CD4-positive, alpha-beta T cell treated with Interleukin-15 for 4 hours (primary cell): Measurements from ENCODE around the gene EZH2.
A peak's percentile ranks its signal among the peaks of the same experiment; 100 is the strongest.

ENCODE experiments used
- DNase-seq: peaks from one replicate; pipeline ENCODE4 v3.0.0-alpha.2; 2020; ENCODE audit warnings: low spot score

The EZH2 gene

DNA sequence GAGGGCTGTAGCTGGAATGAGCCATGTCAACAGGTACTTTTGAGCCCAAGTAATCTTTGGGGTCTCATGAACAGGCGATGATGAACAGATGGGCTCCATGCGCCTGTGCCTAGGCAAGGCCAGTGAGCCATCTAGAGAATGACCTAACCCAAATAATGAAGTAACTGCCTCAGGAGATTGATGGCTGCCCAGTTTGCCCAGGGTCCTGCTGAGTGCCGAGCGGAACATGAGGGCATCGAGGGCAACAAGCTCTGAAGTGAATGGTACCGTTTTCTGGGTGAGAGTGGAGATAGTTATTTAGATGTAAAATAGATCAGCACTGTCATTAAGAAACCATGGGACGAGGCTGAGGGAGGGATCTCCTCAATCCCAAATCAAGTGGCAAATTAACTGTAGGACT lies 77.9 kb downstream of the EZH2 start:
- DNase-seq = no peak

DNA sequence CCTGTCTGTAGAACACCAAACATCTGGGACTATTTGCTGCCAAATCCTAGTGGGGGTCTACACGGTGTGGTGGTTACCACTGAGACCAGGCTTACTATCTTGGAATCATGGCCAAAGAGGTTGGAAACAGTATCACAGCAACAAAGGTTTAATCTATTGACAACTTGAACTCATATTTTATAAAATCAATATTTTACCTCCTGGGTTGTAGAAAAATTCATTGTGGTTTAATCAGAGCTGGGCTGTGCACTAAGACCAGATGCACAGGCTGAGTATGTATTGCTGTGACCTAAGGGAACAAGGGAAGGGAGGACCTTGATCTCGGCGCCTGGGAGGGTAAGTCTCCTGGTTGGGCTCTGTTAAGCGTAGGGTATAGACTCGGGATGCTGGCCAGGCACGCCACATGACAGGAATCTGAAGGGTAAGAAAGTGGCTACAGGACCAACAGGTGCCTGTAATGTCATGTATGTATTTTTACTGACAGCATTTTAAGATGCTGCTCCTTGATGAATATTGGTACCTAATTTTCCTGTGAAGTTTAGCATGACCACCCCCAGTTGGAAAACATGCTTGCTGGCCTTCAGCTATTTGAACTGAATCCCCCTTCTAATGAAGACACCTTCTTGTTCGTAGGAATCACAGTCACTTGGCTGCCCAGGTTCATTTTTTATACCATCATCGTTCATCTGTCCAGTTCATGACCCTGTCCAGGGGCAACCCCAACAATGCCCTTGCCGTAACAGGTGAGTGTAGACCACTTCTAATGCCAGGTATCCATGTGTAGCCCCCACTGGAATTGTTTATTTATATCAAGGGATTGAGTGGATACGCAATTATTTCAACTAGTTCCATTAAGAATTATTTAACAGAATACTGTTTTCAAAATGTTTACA lies 79.5 kb downstream of the EZH2 start:
- no peak for DNase-seq

DNA sequence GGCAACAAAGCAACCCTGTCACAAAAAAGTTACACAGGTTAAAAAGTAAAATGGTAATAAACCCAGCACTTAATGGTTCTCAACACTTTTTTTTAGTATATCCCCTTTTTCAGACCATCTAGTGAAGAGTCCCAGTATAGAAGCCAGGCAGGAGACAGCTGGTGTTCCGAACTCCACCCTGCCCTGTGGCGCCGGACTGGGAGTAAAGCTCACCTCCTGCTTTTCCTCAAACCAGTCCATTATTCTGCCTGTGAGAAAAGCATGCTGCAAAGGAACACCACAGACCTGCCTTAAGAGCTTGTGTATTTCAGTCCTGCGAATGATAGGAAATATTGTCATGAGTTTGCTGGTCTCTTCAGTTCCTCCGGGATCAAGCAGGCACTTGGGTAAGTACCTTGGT lies 81.0 kb downstream of the EZH2 start:
- DNase-seq = no peak

DNA sequence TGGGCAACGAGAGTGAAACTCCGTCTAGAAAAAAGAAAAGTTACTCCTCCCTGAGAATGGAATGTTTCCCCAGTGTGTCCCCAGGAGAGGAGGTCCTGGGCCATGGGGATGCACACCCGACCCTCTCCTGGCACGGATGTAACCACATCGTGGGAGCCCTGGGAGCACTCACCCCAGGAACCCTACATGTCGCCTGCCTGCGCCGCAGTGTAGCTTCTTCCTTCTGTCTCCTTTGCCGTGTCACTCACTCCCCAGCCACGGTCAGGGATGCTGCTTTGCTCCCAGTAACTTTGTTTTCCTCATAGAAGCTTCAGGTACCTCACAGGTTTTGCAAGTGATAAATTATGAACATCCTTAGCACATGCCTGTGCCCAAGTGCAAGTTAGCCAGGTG lies 82.0 kb downstream of the EZH2 start:
- no peak for DNase-seq

DNA sequence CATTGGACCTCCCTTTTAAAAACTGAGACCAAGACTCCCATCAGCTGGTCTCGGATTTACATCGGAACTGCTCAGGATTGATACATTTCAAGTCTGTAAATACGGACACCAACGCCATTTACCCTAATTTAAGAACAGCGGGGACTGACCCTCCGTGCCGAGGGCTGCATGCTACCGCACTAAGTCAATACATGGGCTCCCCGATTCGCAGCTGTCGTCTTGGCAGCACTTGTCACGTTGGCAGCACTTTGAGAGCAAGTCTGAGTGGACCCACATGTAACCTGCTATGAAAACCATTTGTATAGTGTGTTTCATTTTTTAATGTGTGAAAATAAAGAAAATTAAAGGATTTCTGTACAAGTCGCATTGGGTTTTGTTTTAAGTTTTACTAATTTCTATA lies 83.4 kb downstream of the EZH2 start:
- no peak for DNase-seq

DNA sequence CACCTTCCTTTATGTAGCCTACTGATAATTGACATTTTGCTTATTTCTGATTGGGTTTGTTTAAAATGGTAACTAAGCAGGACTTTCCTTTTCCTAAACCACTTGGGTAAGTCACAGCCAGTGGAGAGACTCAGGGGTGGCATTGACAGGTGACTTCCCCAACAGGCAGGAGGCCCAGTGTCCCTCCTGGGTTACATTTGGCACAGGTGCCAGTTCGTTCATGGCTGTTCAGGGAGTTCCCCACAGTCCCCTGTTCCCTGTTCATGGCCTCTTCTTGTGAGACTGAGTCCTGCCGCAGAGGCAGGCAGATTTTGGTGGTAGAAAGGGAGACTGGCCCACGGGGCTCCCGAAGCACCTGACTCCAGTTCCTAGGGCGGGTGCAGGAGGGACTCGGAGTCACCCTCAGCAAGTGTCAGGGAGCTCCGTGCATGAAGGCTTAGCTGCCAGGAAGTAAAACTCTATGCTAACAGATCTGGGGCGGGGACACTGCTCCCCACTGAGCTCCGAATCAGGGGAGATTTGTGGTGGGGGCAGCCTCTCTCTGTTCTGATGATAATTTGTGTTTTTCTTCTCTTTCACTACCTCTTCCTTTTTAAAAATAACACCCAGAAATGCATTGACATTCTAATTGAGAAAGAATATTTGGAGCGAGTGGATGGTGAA lies 84.1 kb downstream of the EZH2 start:
- DNase-seq = no peak

DNA sequence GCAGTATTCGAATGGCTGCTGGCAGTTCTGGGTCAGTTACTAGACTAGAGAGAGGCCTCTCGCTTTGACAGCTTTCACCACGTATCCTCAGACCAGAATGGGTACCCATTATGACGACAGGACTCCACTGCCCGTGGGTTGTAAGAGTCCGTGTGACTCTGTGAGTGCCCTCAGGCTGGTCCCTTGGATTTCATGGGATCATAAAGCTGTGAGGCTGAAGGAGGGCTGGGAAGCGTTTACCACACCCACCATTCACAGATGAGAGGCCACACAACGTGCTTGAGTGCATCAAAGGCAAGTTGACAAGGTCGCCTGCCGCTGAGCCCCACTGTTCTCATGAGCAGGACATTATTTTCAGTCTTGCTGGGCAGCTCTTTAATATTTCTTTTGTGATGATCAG lies 87.2 kb downstream of the EZH2 start:
- no peak for DNase-seq

DNA sequence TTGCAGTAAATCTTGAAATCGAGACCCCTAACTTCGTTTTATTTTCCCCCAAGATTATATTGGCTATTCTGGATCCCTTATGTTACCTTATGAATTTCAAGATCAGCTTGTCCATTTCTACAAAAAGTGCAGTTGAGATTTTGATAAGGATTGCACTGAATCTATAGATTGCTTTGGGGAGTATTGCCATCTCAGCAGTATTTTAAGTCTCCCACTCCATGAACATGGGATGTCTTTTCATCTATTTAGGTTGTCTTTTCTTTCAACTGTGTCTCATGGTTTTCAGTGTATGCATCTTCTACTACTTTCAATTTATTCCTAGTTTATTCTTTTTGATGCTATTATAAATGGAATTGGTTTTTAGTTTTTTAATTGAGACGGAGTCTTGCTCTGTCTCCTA lies 89.6 kb downstream of the EZH2 start:
- DNase-seq = no peak

DNA sequence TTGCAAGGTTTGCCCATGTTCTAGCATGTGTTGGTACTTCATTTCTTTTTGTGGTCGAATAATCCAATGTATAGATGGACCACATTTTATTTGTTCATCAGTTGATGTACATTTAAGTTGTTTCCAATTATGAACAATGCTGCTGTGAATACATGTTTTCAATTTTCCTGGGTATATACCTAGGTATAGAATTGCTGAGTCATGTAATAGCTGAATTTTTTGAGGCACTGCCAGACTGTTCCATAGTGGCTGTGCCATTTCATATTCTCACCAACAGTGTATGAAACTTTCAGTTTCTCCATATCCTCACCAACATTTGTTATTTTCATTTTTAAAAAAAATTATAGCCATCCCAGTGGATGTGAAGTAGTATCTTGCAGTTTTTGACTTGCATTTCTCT lies 90.5 kb downstream of the EZH2 start:
- DNase-seq = no peak

DNA sequence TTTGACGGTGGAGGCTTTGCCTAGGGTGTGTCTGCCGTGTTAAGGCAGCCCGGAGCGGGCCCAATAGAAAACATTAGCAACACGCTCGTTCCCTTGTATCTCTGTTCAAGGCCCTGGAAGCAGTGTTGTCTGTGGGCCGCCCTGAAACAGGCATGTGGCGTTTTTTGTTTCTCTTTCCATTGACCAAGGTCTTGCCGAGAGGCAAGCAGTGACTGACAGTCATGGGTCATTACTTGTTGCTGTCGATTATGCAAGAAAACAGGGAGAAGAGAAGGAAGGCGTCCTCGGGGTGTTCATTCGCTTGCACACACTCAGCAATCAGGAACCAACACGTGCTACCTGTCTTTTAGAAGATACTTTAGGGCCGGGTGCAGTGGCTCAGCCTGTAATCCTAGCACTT lies 92.5 kb downstream of the EZH2 start:
- no peak for DNase-seq

DNA sequence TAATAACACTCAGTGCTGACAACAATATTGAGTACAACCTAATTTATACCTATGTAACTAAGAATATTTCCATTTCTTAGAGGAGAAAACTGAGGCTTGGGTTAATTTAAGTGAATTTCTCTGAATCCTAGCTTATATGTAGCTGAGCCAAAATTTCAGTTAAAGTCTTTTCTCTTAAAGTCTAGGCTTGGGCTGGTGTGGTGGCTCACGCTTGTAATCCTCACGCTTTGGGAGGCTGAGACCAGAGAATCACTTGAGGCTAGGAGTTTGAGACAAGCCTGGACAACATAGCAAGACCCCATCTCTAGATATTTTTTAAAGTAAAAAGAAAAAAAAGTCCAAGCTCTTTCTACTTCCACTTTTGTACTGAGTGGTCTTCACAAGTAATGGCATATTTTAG lies 93.2 kb downstream of the EZH2 start:
- no peak for DNase-seq

DNA sequence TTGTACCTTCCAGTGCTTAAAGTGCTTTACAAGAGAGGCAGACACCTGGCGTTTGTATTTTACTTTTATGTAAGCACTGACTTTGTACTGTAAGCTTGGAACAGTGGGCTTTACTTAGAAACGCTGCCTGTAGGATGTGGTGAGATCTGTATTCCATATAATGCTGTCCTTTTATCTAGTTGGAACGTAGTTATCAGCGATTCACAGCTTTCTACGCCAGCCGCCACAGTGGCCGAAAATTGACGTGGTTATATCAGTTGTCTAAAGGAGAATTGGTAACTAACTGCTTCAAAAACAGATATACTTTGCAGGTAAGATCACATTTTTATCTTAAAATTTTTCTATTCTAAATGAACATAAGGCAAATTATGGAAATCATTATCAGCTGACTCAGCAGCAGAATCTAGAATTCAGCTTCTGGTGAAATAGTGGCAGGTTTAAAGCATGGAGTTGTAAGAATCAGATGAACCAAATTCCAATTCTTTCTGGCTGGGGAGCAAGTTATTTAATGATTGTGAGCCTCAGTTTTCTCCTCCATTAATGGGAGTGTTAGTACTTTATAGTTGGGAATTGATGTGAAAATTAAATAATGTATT lies 93.9 kb downstream of the EZH2 start:
- DNase-seq = no peak

DNA sequence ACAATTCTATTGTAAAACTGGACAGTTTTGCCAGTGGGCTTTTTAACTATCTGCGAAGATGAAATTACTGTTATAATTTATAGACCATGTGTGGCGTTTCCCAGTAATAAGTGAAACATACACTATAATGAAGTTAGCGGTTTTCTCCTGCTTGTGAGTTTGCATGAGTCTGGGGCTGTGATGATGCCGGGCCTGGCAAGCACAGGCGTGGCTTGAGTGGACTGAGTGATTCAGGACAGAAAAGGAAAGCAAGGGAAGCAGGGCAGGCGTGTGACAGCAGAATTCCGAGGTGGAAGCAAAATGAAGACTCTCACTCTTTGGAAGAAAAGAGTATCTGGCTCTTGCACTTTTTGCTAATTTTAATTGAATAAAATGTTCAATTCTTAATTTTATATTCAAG lies 94.9 kb downstream of the EZH2 start:
- no peak for DNase-seq

DNA sequence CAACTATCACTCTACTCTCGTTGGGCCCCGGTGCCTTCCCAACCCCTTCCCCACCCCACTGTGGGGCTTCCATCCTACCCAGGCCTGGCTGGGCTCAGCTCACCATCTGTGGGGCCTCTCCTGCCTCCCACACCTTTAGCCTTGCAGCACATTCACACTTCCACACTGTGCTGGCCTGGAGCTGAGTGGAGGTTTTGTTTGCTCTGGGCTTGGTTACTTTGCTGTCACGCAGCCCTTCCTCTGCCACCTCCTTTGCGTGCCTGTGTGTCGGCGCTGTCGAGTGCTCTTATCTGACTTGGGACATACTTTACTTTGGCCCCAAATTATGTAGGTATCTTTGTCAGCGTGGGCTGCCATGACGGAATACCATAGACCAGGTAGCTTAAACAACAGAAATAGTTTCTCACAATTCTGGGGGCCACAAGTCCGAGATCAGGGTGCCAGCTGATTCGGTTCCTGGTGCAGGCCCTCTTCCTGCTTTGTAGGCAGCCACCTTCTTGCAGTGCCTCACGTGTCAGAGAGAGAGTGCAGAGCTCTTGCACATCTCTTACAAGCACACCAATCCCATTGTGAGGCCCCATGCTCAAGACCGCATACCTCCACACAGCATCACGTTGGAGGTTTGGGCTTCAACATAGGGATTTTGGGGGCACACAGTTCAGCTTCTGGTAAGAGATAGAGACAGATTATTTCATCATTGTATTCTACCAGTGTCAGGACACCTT lies 96.4 kb downstream of the EZH2 start:
- no peak for DNase-seq

DNA sequence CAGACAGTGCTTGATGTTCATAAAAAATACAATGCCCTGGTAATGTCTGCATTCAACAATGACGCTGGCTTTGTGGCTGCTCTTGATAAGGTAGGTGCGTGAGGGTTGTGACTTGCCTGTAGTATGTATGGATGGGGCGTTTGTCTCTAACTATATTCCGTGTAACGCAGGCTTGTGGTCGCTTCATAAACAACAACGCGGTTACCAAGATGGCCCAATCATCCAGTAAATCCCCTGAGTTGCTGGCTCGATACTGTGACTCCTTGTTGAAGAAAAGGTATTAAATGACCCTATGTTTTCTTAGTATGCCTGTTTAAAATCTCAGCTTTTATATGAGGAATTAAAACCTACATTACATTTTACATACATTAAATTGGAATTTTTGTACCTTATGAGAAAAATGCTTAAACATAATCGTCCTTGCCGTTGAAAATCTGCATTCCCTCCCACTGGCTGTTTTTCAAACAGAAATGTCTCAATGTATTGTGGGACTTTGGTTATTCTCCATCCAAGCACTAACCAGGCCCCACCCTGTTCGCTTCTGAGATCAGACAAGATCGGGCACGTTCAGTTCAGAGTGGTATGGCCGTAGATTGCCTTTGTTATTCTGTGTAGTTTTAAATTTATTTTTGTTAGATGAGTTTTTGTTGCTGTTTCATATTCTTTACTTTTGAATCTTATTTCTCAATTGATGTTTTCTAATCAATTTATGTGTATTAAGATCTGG lies 100.1 kb downstream of the EZH2 start:
- no peak for DNase-seq

DNA sequence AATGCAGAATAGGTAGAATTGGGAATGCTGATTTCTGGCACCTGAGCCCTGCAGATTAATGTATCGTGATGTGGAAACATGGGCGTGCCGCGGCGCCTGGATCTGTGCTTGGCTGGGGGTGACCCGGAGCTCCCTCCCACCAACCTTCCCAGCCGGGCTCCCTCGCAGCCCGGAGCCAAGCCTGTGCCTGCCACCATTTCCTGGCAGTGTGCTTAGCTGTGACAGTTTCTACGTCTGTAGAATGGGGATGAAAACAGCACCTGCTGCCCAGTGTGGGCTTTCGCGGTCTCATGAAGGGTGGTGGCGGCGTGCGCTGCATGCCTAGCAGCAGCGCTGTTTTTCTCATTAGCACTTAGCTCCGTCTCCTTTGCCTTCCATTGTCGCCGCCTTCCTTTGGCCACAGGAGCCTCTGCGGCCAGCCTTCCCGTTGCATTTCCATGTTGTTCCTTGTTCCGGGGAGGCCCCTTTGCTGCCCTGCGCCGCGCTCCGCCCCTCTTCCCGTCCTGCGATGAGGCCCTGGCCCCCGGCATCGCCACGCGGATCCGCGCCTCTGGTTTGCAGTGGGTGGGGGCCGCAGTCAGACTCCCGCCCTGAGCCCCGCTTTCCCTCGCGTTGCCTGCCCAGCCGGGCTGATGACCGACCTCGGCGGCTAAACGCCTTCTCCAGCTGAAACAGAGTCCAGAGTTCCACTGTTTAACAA lies 101.2 kb downstream of the EZH2 start:
- DNase-seq = no peak

DNA sequence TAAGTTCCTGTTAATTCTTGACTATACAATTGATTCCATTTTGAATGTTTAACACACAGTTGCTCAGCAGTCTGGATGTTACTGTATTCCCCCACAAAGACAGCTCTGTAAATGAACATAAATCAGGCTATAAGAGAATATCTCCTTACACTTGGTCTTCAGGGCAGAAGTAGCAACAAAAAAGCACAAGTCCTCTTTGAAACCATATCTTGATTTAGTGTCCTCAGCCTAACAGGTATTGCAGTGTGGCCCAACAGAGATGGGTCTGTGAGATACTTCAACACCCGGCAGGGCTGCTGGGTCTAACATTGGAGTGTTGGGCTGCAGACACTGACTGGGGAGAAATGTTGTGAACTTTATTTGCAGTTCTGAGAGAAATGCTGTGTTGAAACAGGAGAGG lies 109.6 kb downstream of the EZH2 start:
- no peak for DNase-seq

DNA sequence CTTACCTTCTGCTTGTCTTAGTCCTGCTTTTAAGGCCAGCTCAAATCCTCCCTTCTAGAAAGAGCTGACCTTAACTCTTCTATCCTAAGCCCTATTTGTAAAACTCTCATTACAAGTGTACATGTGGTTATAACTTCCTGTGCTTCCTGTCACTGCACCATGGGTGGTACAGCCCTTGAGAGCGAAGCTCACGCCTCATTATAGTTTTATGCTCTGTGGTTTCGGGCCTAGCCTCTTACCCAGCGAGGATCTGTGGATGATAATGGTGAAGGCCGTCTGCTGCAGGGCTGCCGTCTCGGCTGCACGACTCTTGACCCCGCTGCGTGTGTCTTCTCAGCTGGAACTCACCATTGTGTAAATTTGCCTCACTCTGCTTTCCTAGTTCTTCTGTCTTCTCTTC lies 110.8 kb downstream of the EZH2 start:
- DNase-seq = peak; percentile 53

DNA sequence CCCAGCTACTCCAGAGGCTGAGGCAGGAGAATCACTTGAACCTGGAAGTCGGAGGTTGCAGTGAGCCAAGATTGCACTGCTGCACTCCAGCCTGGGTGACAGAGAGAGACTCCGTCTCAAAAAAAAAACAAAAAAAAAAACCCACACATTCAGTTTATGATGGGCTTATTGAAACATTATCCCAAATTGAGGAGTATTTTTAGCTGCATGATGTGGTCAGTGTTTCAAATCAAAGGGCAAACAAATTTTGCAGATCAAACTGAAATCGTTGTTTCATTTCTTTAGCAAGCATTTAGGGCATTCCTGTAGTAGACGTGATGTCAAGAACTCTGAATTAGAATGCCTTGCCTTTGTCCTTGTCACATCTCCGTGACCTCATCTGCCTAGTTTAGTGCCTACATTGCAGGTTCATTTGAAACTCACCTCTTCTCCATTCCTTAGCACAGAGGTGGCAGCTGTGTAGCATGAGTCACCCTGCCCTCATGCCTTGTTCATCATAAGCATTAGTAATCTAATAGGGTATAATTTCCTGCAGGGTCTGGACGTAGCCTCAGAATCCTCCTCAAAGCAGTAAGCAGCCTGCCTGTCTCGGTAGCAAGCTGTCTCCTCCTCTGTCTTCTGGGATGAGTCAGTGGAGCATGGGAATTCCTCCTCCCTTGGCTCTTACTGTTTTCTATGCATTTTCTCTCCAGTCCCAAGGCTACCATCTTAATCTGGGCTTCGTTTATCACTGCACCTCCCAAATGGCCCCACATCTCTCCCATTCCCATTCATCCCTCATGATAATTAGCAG lies 111.6 kb downstream of the EZH2 start:
- peak; percentile 53 for DNase-seq

DNA sequence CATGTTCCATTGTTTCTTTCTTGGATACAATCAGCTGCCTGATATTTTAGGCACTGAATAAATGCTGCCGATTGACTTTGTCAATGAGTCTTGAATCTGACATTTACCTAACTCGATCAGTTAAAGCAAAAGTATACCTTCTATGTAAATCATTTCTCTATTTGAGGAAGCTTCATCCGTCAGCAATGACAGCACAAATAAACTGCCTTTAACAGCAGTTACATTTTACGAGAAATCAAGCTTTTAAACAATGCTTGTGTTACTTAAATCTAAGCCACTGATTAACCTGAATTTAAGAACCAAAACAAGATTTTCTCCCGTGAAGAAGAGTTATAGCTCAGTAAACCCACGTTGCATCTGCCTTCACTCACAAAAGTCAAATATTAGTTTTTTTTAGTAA lies 114.1 kb downstream of the EZH2 start:
- DNase-seq = no peak

DNA sequence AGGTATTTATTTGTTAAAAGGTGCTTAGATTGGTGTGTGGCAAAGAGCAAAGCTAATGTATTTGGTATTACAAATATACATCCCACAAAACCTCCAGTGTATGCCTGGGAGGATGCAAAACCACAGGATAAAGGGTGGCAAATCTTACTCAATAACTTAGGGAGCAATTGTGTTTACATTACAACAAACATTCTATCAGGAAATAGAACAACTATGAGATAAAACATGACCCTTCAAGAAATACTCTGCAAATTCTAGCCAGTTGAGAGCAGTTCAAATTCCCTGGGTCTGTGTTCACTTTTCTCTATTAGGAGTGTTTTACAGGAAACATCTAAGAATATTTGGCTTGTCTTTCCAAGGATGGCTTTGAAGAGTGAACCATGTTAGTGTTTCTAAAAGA lies 120.5 kb downstream of the EZH2 start:
- no peak for DNase-seq
